A549 treated with DMSO at 1 μM for 4 hours (cell line): ENCODE measurements around the gene SLC38A10. TPM values are rescaled to one million over a fixed set of nuclear protein-coding genes. Genes with fewer than 3 reads are reported as not detected.

Source experiments
- total RNA-seq: library from RNA; stranded (reverse); fragments of 200-300 nt; extraction: Qiagen RNA extraction; gene quantifications from 5 replicates; pipeline ENCODE4 v1.2.3, GENCODE V29; 2022; ENCODE audit warnings: low read depth

SLC38A10 gene
- total RNA-seq: 53.1 to 82.4 TPM (median 73.3 TPM) in 5 replicates

GRCh38 chr17:81295031-81295675 lies at the start of gene SLC38A10:
Gene SLC38A10, minus strand, starts transcription at chr17:81295307. Its CDS starts 386 bp downstream, at chr17:81294921.

DNA sequence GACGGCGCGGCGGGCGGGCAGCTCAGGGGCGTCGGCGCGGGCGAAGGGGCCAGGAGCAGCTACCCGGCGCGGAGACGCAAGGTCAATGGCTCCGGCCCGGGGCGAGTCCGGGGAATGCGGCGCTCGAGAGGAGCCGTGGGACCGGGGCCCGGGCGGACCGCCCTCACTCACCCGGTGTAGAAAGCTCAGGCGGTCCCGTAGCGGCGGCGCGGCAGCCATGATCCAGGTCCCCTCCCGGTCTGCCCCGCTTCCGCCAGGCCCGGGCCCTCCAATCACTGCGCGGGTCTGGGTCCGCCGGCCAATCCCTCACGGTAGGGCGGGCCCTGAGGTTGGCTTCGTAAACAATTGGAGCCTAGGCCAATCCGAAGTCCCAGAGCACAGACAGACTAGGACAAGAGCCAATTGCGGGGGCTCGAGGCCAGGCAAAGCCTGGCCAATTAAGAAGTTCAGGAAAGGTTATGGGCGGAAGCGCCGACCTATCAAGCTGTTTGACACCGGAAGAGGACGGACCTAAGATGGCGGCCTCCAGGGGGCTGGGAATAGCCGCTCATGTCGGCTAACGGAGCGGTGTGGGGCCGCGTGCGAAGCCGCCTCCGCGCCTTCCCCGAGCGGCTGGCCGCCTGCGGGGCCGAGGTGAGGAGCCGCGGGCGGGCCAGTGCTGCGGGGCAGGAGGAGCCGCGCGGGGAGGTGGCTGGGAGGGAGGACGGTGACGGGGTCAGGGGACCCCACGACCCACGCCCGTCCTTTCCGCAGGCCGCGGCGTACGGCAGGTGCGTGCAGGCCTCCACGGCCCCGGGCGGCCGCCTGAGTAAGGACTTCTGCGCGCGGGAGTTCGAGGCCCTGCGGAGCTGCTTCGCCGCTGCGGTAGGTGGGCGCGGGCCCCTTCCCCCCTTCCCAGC lies 56.0 kb downstream of the SLC38A10 start, which contains the start of the genes NDUFAF8 and TEPSIN:
NDUFAF8 (plus strand) TSS at position 504 of the 899 bp plus-strand sequence; CDS start at position 550, 46 bp downstream.
TEPSIN (minus strand) TSS at position 241 of the 899 bp plus-strand sequence; CDS start at position 219, 22 bp downstream.

DNA sequence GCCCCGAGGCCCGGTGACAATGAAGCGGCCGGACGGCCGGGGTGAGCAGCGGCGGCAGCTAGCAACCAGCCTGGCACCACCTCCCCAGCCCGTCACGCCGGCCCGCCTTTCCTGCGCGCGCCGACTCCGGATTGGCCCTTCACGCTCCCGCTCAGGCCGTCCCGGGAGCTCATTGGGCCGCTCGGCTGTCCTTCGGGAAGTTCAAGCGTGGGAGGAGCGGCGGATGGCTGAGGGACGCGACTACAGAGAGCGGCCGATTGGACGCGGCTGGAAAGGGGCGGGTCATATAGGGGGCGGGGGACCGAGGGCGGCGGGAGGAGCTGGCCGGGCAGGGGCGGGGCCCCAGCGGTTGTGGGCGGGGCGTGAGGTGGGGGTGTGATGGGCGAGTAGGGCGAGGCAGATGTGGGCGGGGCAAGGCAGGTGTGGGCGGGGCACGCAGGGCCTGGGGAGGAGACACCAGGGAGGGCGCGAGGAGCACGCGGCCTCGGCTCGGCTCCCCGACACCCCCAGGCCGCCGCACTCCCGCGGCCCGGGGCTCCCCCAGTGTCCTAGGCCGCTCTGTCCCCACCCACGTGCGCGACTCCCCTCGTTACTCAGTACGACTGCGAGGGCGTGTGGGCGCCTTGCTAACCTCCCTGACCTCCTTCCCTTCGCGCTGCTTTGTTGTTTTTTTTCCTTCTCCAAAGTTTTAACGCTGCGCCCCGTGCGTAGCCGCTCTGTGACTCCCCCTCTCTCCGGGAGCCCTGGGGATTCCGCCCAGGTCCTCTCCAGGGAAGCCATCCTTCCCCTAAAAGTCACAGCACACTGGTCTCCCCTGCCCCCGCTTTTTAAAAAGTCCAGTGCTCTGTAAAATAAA lies 72.0 kb downstream of the SLC38A10 start, which contains the start of gene CEP131:
CEP131 (minus strand) TSS at position 60 of the 856 bp plus-strand sequence. CDS start 2,909 bp downstream, outside the sequence.

Other genes starting within 250 kb of the SLC38A10 start
- gene PVALEF, start 129.8 kb downstream of the SLC38A10 start, total RNA-seq: not detected in 5 replicates
- 0.42 to 0.61 TPM (median 0.49 TPM) in 5 replicates for gene AATK, start 129.1 kb downstream of the SLC38A10 start, total RNA-seq
- gene CEP131, start 72.3 kb downstream of the SLC38A10 start, total RNA-seq: 5.7 to 10.6 TPM (median 8.3 TPM) in 5 replicates
- gene TEPSIN, start 56.3 kb downstream of the SLC38A10 start, total RNA-seq: 15.5 to 31.5 TPM (median 28.2 TPM) in 5 replicates
- gene NDUFAF8, start 56.0 kb downstream of the SLC38A10 start, total RNA-seq: 108 to 230 TPM (median 200 TPM) in 5 replicates
- 11.8 to 16.3 TPM (median 15.8 TPM) in 5 replicates for gene BAHCC1, start 100.2 kb upstream of the SLC38A10 start, total RNA-seq
- gene ACTG1, start 217.5 kb upstream of the SLC38A10 start, total RNA-seq: 5,035 to 5,958 TPM (median 5,229 TPM) in 5 replicates
- 0.45 to 1.4 TPM (median 1.1 TPM) in 5 replicates for gene FSCN2, start 233.1 kb upstream of the SLC38A10 start, total RNA-seq